Stimulated activated CD8-positive, alpha-beta memory T cell treated with anti-CD3 and anti-CD28 coated beads, Interleukin-12 subunit alpha, Interleukin-12 subunit beta, amount 100 ng/mL, for 1 hour (primary cell): Measurements from ENCODE around the gene PCMT1.
A peak's percentile ranks its signal among the peaks of the same experiment; 100 is the strongest.
"Not testable (repeated sequence)": the region's sequence is repeated elsewhere in the genome, so short reads cannot be mapped to it uniquely, and the experiment has no call there.

Experiments used
- DNase-seq: peaks from one replicate; pipeline ENCODE4 v3.0.0-alpha.2; 2020; ENCODE audit warnings: low read depth

The PCMT1 gene

GRCh38 chr6:149820506-149820905 lies 71.0 kb downstream of the PCMT1 start:
- no peak for DNase-seq

GRCh38 chr6:149821492-149821891 lies 72.0 kb downstream of the PCMT1 start:
- no peak for DNase-seq

GRCh38 chr6:149823013-149823412 lies 73.5 kb downstream of the PCMT1 start:
- no peak for DNase-seq

GRCh38 chr6:149825292-149825691 lies 75.8 kb downstream of the PCMT1 start:
- no peak for DNase-seq

GRCh38 chr6:149830731-149831307 lies 81.3 kb downstream of the PCMT1 start:
- no peak for DNase-seq

GRCh38 chr6:149831308-149831820 lies 81.8 kb downstream of the PCMT1 start:
- DNase-seq, result no peak

GRCh38 chr6:149833651-149834050 lies 84.1 kb downstream of the PCMT1 start:
- no peak for DNase-seq

- DNase-seq, result peak; percentile 60
These were observed 85.3 kb downstream of the PCMT1 start for GRCh38 chr6:149834513-149835481.

- DNase-seq, result no peak
These were observed 91.0 kb downstream of the PCMT1 start for GRCh38 chr6:149840345-149841075.

GRCh38 chr6:149842331-149842730 lies 92.8 kb downstream of the PCMT1 start:
- DNase-seq, result no peak

GRCh38 chr6:149843051-149843633 lies 93.6 kb downstream of the PCMT1 start:
- DNase-seq, result no peak

GRCh38 chr6:149844036-149844435 lies 94.5 kb downstream of the PCMT1 start:
- DNase-seq, result not testable (repeated sequence)

GRCh38 chr6:149844480-149844879 lies 94.9 kb downstream of the PCMT1 start:
- no peak for DNase-seq

- no peak for DNase-seq
These were observed 96.0 kb downstream of the PCMT1 start for GRCh38 chr6:149845549-149845948.

GRCh38 chr6:149846321-149846720 lies 96.8 kb downstream of the PCMT1 start:
- DNase-seq, result no peak

GRCh38 chr6:149847939-149848267 lies 98.4 kb downstream of the PCMT1 start:
- DNase-seq, result no peak

- not testable (repeated sequence) for DNase-seq
These were observed 98.8 kb downstream of the PCMT1 start for GRCh38 chr6:149848343-149848742.

- no peak for DNase-seq
These were observed 102.0 kb downstream of the PCMT1 start for GRCh38 chr6:149851461-149852110.

GRCh38 chr6:149852180-149852579 lies 102.6 kb downstream of the PCMT1 start:
- DNase-seq, result no peak

- DNase-seq, result no peak
These were observed 103.3 kb downstream of the PCMT1 start for GRCh38 chr6:149852881-149853280.

GRCh38 chr6:149854017-149854416 lies 104.5 kb downstream of the PCMT1 start:
- DNase-seq, result not testable (repeated sequence)

GRCh38 chr6:149854532-149854931 lies 105.0 kb downstream of the PCMT1 start:
- no peak for DNase-seq
